Subcutaneous adipose tissue (tissue), 4 donors: ENCODE results near the gene SHF. TPM values are rescaled to one million over a fixed set of nuclear protein-coding genes. Genes with fewer than 3 reads are reported as not detected.

Source experiments
- CTCF ChIP-seq: fragments of 450-650 bp; IDR thresholded peaks from one replicate; pipeline ENCODE4 v1.5.1; 2016; ENCODE audit warnings: low read depth, mild to moderate bottlenecking, control low read depth, antibody characterized with exemption, moderate library complexity
- total RNA-seq, 4 donors: library from RNA; depleted of rRNA; stranded (reverse); fragments of >200 nt; gene quantifications; one replicate each; pipeline ENCODE4 v1.1.0, GENCODE V29; 2016

Gene SHF
- total RNA-seq, 4 donors from 2014 or later, result 0.33 to 7.5 (median 3.7) TPM

- no peak for TF ChIP-seq CTCF
These were observed 61.1 kb downstream of the SHF start for GRCh38 chr15:45126535-45127158.

GRCh38 chr15:45123397-45123796 is 64.4 kb downstream of the SHF start:
- no peak for TF ChIP-seq CTCF

GRCh38 chr15:45122719-45123118 is 65.0 kb downstream of the SHF start:
- no peak for TF ChIP-seq CTCF

GRCh38 chr15:45121706-45122417 is 65.9 kb downstream of the SHF start:
- TF ChIP-seq CTCF, result no peak

GRCh38 chr15:45121020-45121419 is 66.7 kb downstream of the SHF start:
- TF ChIP-seq CTCF, result no peak

- no peak for TF ChIP-seq CTCF
These were observed 67.4 kb downstream of the SHF start for GRCh38 chr15:45120081-45120972.

GRCh38 chr15:45118996-45119395 is 68.8 kb downstream of the SHF start:
- no peak for TF ChIP-seq CTCF
